Measurements from ENCODE around the gene AKAP10.

DNA sequence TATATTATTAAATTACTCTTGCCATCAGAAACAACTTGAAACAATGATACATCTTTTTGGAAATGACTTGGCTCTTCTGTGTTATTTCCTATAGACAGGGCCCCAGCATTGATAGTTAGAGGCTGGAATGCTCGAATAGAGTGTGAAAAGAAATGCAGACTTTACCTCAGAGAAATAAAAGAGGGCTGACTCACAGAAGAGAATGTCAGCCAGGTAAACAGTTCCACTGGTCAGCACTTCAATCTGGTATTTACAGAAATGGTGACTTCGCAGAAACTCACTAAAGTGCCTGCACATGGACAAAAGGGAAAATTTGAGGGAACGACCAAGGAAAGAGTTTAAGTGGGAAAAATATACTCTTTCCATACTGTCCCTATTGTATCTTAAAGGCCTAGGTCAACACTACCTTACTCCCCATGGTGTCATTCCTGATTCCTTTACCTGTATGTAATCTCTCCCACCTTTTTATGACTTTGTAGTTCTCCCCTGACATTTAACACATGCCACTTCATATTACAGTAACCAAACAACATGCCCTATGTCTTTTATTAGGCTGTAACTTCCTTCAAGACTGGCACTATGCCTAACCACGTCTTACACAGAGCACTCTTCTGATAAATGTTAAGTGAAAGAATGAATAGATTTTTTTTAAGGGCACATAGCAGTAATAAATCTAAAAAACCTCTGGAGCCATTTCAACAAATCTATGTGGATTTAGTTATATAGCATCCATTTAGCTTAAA is 36.7 kb downstream of the AKAP10 start:
- TF ChIP-seq, protein P1, sequence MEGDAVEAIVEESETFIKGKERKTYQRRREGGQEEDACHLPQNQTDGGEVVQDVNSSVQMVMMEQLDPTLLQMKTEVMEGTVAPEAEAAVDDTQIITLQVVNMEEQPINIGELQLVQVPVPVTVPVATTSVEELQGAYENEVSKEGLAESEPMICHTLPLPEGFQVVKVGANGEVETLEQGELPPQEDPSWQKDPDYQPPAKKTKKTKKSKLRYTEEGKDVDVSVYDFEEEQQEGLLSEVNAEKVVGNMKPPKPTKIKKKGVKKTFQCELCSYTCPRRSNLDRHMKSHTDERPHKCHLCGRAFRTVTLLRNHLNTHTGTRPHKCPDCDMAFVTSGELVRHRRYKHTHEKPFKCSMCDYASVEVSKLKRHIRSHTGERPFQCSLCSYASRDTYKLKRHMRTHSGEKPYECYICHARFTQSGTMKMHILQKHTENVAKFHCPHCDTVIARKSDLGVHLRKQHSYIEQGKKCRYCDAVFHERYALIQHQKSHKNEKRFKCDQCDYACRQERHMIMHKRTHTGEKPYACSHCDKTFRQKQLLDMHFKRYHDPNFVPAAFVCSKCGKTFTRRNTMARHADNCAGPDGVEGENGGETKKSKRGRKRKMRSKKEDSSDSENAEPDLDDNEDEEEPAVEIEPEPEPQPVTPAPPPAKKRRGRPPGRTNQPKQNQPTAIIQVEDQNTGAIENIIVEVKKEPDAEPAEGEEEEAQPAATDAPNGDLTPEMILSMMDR (IDR thresholded peaks at IDR 0.05), result no peak
- TF ChIP-seq EP300 (IDR thresholded peaks at IDR 0.05), result no peak
- no peak for TF ChIP-seq POLR2A (IDR thresholded peaks at IDR 0.05)
